Muscle layer of colon (tissue), 2 donors: Measurements from ENCODE around the gene PAPOLG.
"Not testable (repeated sequence)": the region's sequence is repeated elsewhere in the genome, so short reads cannot be mapped to it uniquely, and the experiment has no call there.

ENCODE experiments used
- H3K27ac ChIP-seq: one replicate; pipeline ENCODE4 v1.7.0; 2013; ENCODE audit warnings: low read depth, mild to moderate bottlenecking, low read length, moderate library complexity
- H3K27me3 ChIP-seq, 2 donors: one replicate each; pipeline ENCODE4 v1.7.0; 2013; ENCODE audit warnings: low read length in 2 of 2, mild to moderate bottlenecking in 2 of 2; ENCODE audit not compliant: insufficient read depth in 2 of 2, control insufficient read depth in 1 of 2
- H3K36me3 ChIP-seq: one replicate; pipeline ENCODE4 v1.7.0; 2013; ENCODE audit warnings: mild to moderate bottlenecking, low read length; ENCODE audit not compliant: insufficient read depth
- H3K4me1 ChIP-seq: one replicate; pipeline ENCODE4 v1.7.0; 2013; ENCODE audit warnings: mild to moderate bottlenecking, low read length; ENCODE audit not compliant: insufficient read depth
- H3K4me3 ChIP-seq, 2 donors: one replicate each; pipeline ENCODE4 v1.7.0; 2013; ENCODE audit warnings: low read length in 2 of 2, low read depth in 1 of 2, mild to moderate bottlenecking in 1 of 2, moderate library complexity in 1 of 2
- H3K9ac ChIP-seq: one replicate; pipeline ENCODE4 v1.7.0; 2013; ENCODE audit warnings: low read length
- H3K9me3 ChIP-seq: one replicate; pipeline ENCODE4 v1.7.0; 2013; ENCODE audit warnings: mild to moderate bottlenecking, low read length
- donor health status: abdominal sarcoma.
- donor health status: Adenocarcinoma of cecum.

The PAPOLG gene

GRCh38 chr2:60818272-60818671, 62.2 kb downstream of the PAPOLG start:
- H3K4me3 ChIP-seq, result no peak overlapping the region
- H3K4me1 ChIP-seq, result no peaks in the 10 kb centered on the region
- H3K27me3 ChIP-seq, result no peaks in the 10 kb centered on the region
- H3K9ac ChIP-seq, result no peak overlapping the region
- H3K36me3 ChIP-seq, result no peaks in the 10 kb centered on the region
- no peak overlapping the region for H3K27ac ChIP-seq
- H3K9me3 ChIP-seq, result no peaks in the 10 kb centered on the region

GRCh38 chr2:60819155-60819862, 63.2 kb downstream of the PAPOLG start:
- Histone ChIP-seq H3K36me3 (no peaks in the 10 kb centered on the region), H3K4me3 (no peak overlapping the region), H3K4me1 (no peaks in the 10 kb centered on the region), H3K27me3 (no peaks in the 10 kb centered on the region), H3K9ac (no peak overlapping the region), H3K9me3 (no peaks in the 10 kb centered on the region), H3K27ac (no peak overlapping the region)

GRCh38 chr2:60819936-60820335, 63.9 kb downstream of the PAPOLG start:
- H3K9me3 ChIP-seq, result no peaks in the 10 kb centered on the region
- no peaks in the 10 kb centered on the region for H3K27me3 ChIP-seq
- no peak overlapping the region for H3K27ac ChIP-seq
- H3K36me3 ChIP-seq, result no peaks in the 10 kb centered on the region
- H3K4me3 ChIP-seq, result no peak overlapping the region
- no peak overlapping the region for H3K9ac ChIP-seq
- no peaks in the 10 kb centered on the region for H3K4me1 ChIP-seq

GRCh38 chr2:60820416-60821132, 64.5 kb downstream of the PAPOLG start:
- Histone ChIP-seq H3K4me3 (no peak overlapping the region), H3K27me3 (no peaks in the 10 kb centered on the region), H3K27ac (no peak overlapping the region), H3K36me3 (no peaks in the 10 kb centered on the region), H3K9ac (no peak overlapping the region), H3K4me1 (no peaks in the 10 kb centered on the region), H3K9me3 (no peaks in the 10 kb centered on the region)

- no peaks in the 10 kb centered on the region for H3K36me3 ChIP-seq
- H3K27me3 ChIP-seq, result no peaks in the 10 kb centered on the region
- H3K4me3 ChIP-seq, result no peak overlapping the region
- H3K9me3 ChIP-seq, result no peaks in the 10 kb centered on the region
- H3K9ac ChIP-seq, result no peak overlapping the region
- no peak overlapping the region for H3K27ac ChIP-seq
- H3K4me1 ChIP-seq, result no peaks in the 10 kb centered on the region
Measured at GRCh38 chr2:60821133-60821469, 65.0 kb downstream of the PAPOLG start.

GRCh38 chr2:60821587-60822302, 65.7 kb downstream of the PAPOLG start:
- Histone ChIP-seq H3K36me3 (no peaks in the 10 kb centered on the region), H3K4me1 (no peaks in the 10 kb centered on the region), H3K4me3 (no peak overlapping the region), H3K27ac (no peak overlapping the region), H3K27me3 (no peaks in the 10 kb centered on the region), H3K9me3 (no peaks in the 10 kb centered on the region), H3K9ac (no peak overlapping the region)

- H3K36me3 ChIP-seq, result no peaks in the 10 kb centered on the region
- no peak overlapping the region for H3K27ac ChIP-seq
- H3K9me3 ChIP-seq, result no peaks in the 10 kb centered on the region
- no peaks in the 10 kb centered on the region for H3K27me3 ChIP-seq
- H3K4me1 ChIP-seq, result no peaks in the 10 kb centered on the region
- H3K4me3 ChIP-seq, result no peak overlapping the region
- H3K9ac ChIP-seq, result no peak overlapping the region
Measured at GRCh38 chr2:60822987-60823386, 66.9 kb downstream of the PAPOLG start.

- no peaks in the 10 kb centered on the region for H3K27me3 ChIP-seq
- no peak overlapping the region for H3K9ac ChIP-seq
- H3K36me3 ChIP-seq, result no peaks in the 10 kb centered on the region
- H3K4me3 ChIP-seq, result no peak overlapping the region
- no peak overlapping the region for H3K27ac ChIP-seq
- no peaks in the 10 kb centered on the region for H3K9me3 ChIP-seq
- no peaks in the 10 kb centered on the region for H3K4me1 ChIP-seq
Measured at GRCh38 chr2:60823694-60824305, 67.7 kb downstream of the PAPOLG start.

GRCh38 chr2:60825666-60826065, 69.6 kb downstream of the PAPOLG start:
- Histone ChIP-seq H3K9me3 (no peaks in the 10 kb centered on the region), H3K9ac (no peak overlapping the region), H3K27ac (no peak overlapping the region), H3K4me1 (no peaks in the 10 kb centered on the region), H3K27me3 (peaks cover 0 to 4% of the 10 kb centered on the region in 2 donors), H3K4me3 (no peak overlapping the region), H3K36me3 (no peaks in the 10 kb centered on the region)

GRCh38 chr2:60826111-60826510, 70.0 kb downstream of the PAPOLG start:
- no peak overlapping the region for H3K4me3 ChIP-seq
- no peak overlapping the region for H3K27ac ChIP-seq
- no peaks in the 10 kb centered on the region for H3K36me3 ChIP-seq
- H3K27me3 ChIP-seq, result peaks cover 0 to 4% of the 10 kb centered on the region in 2 donors
- H3K9me3 ChIP-seq, result no peaks in the 10 kb centered on the region
- no peak overlapping the region for H3K9ac ChIP-seq
- H3K4me1 ChIP-seq, result no peaks in the 10 kb centered on the region

GRCh38 chr2:60826860-60827259, 70.8 kb downstream of the PAPOLG start:
- H3K9ac ChIP-seq, H3K27ac ChIP-seq, H3K9me3 ChIP-seq, H3K27me3 ChIP-seq, H3K36me3 ChIP-seq, H3K4me1 ChIP-seq, H3K4me3 ChIP-seq: not testable (repeated sequence)
